ENCODE data around the gene EFEMP1.

EFEMP1 gene

GRCh38 chr2:55923091-55923981, at the start of gene EFEMP1:
EFEMP1 (minus strand) TSS chr2:55923782; CDS start chr2:55922440, 1,342 bp downstream.
- DNase-seq = no peak

GRCh38 chr2:55970500-55970899, 46.9 kb upstream of the EFEMP1 start:
- DNase-seq = no peak

- DNase-seq = no peak
These were observed 45.4 kb upstream of the EFEMP1 start for GRCh38 chr2:55968941-55969340.

- DNase-seq = no peak
These were observed 43.0 kb upstream of the EFEMP1 start for GRCh38 chr2:55966401-55967118.

GRCh38 chr2:55965966-55966365, 42.4 kb upstream of the EFEMP1 start:
- no peak for DNase-seq

GRCh38 chr2:55965276-55965675, 41.7 kb upstream of the EFEMP1 start:
- DNase-seq = no peak

GRCh38 chr2:55962915-55963314, 39.3 kb upstream of the EFEMP1 start:
- DNase-seq = no peak

GRCh38 chr2:55961318-55961911, 37.8 kb upstream of the EFEMP1 start:
- DNase-seq = no peak

- DNase-seq = no peak
These were observed 35.2 kb upstream of the EFEMP1 start for GRCh38 chr2:55958756-55959155.

GRCh38 chr2:55957142-55957541, 33.6 kb upstream of the EFEMP1 start:
- no peak for DNase-seq

- DNase-seq = no peak
These were observed 30.9 kb upstream of the EFEMP1 start for GRCh38 chr2:55954306-55955035.

- no peak for DNase-seq
These were observed 28.8 kb upstream of the EFEMP1 start for GRCh38 chr2:55952415-55952814.

- DNase-seq = no peak
These were observed 28.0 kb upstream of the EFEMP1 start for GRCh38 chr2:55951533-55951932.

GRCh38 chr2:55949613-55950012, 26.0 kb upstream of the EFEMP1 start:
- DNase-seq = no peak

- DNase-seq = no peak
These were observed 25.6 kb upstream of the EFEMP1 start for GRCh38 chr2:55949211-55949610.

- no peak for DNase-seq
These were observed 24.8 kb upstream of the EFEMP1 start for GRCh38 chr2:55948176-55948923.

- no peak for DNase-seq
These were observed 24.2 kb upstream of the EFEMP1 start for GRCh38 chr2:55947752-55948151.

GRCh38 chr2:55946793-55947192, 23.2 kb upstream of the EFEMP1 start:
- DNase-seq = no peak

- no peak for DNase-seq
These were observed 19.9 kb upstream of the EFEMP1 start for GRCh38 chr2:55943466-55943865.

GRCh38 chr2:55936351-55936750, 12.8 kb upstream of the EFEMP1 start:
- no peak for DNase-seq

- no peak for DNase-seq
These were observed 10.8 kb upstream of the EFEMP1 start for GRCh38 chr2:55934337-55934736.

GRCh38 chr2:55932843-55933242, 9.3 kb upstream of the EFEMP1 start:
- DNase-seq = no peak

Measured in stimulated activated CD4-positive, alpha-beta T cell treated with anti-CD3 and anti-CD28 coated beads, Interleukin-1b, Interleukin-23, amount 100 ng/mL, for 48 hours (primary cell).